Stimulated activated CD4-positive, alpha-beta T cell treated with anti-CD3 and anti-CD28 coated beads, Interleukin-15, amount 100 ng/mL, for 1 hour (primary cell): ENCODE results near the gene SERPINA6.
"Not testable (repeated sequence)": the region's sequence is repeated elsewhere in the genome, so short reads cannot be mapped to it uniquely, and the experiment has no call there.

Experiments used
- DNase-seq, 2 donors: peaks; one replicate each; pipeline ENCODE4 v3.0.0-alpha.2; 2020; ENCODE audit warnings: low read depth in 1 of 2, low spot score in 1 of 2

The SERPINA6 gene

GRCh38 chr14:94292872-94293577 is 30.1 kb downstream of the SERPINA6 start, which contains the start of gene SERPINA10:
Gene SERPINA10 (minus strand): TSS chr14:94293268. CDS start chr14:94290593, 2,675 bp downstream.
- DNase-seq: no peak

DNA sequence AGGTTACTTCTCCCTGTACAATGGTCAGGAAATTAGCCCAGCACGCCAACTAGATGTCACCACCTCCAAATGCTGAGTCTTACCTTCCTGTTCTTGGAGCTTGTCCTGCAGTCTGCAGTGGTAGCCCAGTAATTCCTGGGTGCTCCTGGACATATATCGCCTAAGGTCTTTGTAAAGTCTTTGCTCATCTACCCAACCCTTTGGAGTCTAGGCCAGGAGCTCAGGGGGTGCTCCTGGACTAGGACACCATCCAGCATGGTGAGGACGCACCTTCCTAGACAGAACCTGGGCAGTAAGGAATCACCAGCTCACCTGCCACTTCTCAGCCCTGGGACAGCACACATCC is 30.6 kb downstream of the SERPINA6 start:
- DNase-seq: no peak

GRCh38 chr14:94291906-94292525 is 31.1 kb downstream of the SERPINA6 start:
- DNase-seq: no peak

DNA sequence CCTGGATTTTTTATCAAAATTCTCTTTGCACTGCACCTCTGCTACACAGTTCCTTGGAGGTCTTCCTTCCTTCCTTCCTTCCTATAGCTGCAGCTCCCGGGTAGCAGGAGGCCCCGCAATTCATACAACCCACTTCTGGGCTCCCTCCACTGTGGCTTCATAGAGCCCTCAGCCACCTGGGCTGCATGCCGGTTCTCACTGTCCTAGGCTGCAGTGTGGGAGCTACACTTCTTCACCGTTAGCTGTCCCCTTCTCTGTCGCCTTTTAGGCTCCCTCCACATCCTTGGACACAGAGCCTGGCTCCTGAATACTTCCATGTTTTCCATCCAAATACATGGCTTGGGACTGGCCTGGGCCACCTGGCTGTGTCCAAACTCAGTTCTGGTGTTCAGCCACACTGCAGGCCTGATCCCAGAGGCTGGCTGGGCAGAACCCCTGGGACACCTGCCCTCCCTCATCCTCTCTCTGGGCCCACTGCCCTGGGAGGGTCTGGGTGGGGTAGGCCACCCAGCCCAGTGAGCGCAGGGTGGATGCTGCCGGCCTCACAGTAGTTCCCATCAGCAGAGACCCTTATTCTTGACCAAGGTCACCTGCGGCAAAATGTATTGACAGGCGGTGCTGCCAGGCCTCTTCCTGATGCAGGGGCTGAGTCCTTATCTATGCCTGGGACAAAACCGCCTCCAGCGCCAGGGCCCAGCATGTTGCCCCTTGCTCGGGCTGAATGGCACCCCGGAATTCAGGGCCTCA is 31.8 kb downstream of the SERPINA6 start:
- DNase-seq: no peak

DNA sequence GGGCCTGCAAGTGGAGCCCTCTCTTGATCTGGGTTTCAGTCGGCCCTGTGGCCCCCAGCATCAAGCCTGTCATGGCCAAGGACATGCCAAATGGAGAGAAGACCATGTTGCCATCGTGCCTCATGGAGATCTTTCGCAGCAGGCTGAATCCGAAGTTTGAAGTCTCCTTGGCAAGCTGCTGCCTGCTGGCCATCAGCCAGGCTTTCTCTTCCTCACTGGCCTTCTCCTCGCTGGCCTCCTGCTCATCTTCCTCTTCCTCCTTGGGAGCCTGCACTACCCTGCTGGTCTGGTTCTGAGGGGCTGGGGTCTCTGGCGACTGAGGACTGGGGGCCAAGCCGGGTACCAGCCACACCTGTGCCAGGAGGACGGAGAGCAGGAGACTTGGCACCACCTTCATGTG is 32.9 kb downstream of the SERPINA6 start:
- no peak for DNase-seq

DNA sequence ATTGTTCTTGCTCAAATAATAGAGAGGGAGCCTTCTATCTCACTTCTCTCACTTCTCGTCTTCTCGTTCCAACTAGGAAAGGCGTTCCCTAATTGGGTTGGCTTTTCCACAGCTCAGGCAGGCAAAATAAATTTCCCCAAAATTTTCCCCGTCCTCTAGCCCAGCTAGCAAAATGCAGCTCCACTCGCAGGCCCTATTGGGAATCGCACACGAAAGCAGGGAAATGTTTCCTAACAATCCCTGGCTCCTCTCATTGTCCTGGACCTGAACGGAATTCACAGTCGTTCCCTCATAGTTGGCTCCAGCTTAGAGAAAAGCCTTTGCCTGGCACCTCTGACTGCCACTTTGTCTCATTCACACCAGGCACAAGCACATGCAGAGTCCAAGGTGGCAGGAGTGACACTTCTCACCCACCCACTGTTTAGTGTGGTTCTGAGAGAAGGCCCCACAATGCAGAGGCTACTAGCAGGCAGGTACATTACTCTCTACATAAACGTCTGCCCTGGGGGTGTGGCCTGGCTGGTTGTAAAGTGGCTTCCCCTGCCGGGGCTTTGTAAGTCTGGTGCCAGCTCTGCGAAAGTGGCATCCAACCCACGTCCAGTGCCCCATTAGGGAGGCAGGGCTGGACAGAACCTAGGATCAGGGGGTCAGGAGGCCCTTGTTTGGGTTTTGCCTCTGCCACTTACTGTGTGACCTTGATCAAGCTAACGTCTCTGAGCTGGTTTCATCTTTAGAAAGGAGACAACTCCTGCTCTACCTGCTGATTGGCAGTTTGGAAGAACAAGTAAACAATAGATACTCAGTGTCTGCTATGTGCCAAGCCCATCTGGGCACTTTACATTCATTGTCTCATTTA is 34.3 kb downstream of the SERPINA6 start:
- no peak for DNase-seq

DNA sequence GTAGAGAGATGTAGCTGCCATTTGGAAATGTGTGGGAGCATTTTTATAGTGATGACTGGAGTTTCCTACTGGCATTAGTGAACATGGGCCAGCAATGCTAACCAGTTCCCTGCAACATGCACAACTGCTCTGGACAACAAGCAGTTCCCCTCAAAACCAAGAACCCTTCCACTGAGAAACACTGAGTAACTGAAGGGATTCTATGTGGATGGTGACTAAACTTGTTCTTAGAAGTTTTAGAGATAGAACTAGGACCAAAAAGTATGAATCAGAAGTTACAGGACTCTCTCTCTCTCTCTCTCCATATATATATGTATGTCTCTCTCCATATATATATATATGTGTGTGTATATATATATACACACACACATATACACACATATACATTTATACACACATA is 38.0 kb downstream of the SERPINA6 start:
- DNase-seq: no peak

GRCh38 chr14:94284221-94284620 is 38.9 kb downstream of the SERPINA6 start:
- no peak for DNase-seq

GRCh38 chr14:94282991-94283723 is 40.0 kb downstream of the SERPINA6 start:
- no peak for DNase-seq

DNA sequence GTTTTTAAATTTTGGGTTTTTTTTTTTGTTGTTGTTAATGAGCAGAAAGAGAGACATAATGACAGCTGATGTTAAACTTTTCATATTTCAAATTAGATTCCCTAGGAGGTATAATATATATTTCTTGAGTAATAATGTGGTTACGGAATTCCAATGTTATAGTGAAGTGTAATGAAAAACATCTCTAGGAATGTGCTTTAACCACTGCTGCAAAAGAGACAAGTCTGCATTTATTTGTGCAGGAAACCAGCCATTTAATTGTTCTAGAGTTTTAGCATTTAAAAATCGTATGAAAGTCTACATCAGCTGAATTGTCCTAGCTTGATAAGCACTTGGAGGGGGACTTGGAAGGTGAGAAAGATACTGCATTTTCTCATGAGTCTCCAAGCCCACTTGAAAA is 44.4 kb downstream of the SERPINA6 start:
- no peak for DNase-seq

DNA sequence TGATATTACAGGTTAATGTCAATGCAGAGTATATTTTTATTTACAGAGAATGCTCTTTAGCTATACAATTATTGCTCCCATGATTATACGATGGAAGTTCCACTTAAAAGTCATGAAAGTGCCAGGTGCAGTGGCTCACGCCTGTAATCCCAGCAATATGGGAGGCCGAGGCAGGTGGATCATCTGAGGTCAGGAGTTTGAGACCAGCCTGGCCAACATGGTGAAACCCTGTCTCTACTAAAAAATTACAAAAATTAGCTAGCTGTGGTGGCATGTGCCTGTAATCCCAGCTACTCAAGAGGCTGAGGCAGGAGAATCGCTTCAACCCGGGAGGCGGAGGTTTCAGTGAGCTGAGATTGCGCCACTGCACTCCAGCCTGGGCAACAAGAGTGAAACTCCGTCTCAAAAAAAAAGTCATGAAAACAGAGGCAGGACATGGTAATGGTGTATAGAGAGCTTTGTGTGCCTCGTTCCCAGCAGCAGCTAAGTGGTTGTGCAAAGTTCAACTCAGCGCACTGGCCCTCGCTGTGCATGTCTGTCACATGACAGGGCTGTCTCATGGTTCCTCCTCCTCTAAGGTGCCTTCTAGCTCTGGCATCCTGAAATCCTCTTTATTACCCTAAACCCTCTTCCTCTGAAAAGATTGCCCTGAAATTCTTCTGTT is 46.1 kb downstream of the SERPINA6 start:
- not testable (repeated sequence) for DNase-seq

- no peak for DNase-seq
These were observed 54.0 kb downstream of the SERPINA6 start for GRCh38 chr14:94269156-94269555.

GRCh38 chr14:94268582-94268981 is 54.6 kb downstream of the SERPINA6 start:
- not testable (repeated sequence) for DNase-seq

DNA sequence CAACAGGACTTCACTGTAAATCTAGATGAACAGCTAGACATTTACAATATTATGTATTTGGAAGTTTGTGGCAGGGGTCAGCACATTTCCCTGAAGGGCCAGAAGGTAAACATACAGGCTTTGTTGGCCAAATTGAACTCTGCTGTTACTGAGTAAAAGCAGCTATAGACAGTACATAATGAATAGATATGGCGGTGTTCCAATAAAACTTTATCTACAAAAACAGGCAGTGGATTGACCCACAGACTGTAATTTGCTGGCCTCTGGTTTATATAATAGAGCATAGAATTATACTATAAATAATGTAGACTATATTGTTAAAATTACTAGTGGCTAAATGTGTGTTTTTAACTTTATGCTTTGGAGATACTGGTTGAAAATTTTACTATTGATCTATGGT is 55.8 kb downstream of the SERPINA6 start:
- DNase-seq: no peak

- DNase-seq: not testable (repeated sequence)
These were observed 58.9 kb downstream of the SERPINA6 start for GRCh38 chr14:94264195-94264594.
